ENCODE measurements around the gene RAB26.
"Not testable (repeated sequence)": the region's sequence is repeated elsewhere in the genome, so short reads cannot be mapped to it uniquely, and the experiment has no call there.

RAB26 gene

DNA sequence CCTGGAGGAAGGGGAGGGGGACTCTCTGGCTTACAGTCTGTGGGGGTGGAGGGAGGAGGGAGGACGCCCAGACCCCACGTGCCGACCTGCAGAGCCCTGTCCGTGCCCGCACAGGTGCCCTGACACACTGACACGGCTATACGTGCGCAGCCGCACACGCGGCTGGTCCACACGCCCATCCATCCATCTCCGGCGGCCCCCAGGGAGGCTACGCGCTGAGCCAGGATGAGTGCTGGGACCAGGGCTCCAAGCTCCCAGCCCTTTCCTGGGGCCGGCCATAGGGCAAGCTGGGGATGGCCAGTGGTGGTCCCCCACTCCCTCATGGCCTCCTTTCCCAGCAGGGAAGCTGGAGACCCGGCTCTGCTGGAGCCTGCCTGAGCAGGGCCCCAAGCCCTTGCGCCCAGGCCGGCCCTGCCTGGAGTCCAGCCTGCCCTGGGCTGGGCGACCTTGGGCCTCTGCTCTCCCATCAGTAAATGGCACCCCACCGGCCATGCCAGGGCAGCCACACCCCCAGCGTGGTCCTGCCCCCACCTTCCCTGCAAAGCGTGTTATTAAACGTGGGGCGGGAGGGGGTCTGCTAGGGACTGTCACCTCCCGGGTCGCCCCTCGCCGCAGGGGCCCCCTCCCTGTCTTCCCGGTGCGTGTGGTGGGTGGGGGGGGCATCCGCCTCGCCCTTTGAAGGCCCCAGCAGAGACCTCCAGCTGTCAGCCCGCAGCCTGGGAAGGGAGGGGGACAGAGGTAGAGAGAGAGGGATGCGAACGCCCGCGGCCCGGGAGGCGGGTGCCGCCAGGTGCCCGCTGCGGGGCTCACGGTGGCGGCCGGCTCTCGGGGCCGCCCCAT lies 47.1 kb downstream of the RAB26 start:
- no peak for DNase-seq (ENCODE audit: low read depth in 2 of 2, low spot score in 1 of 2)

GRCh38 chr16:2196162-2196980 lies 47.9 kb downstream of the RAB26 start, which contains the start of gene CASKIN1:
Gene CASKIN1, minus strand, starts transcription at chr16:2196605. Its CDS starts 173 bp downstream, at chr16:2196432.
- no peak for DNase-seq (ENCODE audit: low read depth in 2 of 2, low spot score in 1 of 2)

- no peak for DNase-seq (ENCODE audit: low read depth in 2 of 2, low spot score in 1 of 2)
Observed at GRCh38 chr16:2196981-2197511, 48.6 kb downstream of the RAB26 start.

- no peak for DNase-seq (ENCODE audit: low read depth in 2 of 2, low spot score in 1 of 2)
Observed at GRCh38 chr16:2197765-2198164, 49.3 kb downstream of the RAB26 start.

GRCh38 chr16:2198283-2198682 lies 49.9 kb downstream of the RAB26 start:
- DNase-seq (ENCODE audit: low read depth in 2 of 2, low spot score in 1 of 2) = no peak

- DNase-seq (ENCODE audit: low read depth in 2 of 2, low spot score in 1 of 2) = no peak
Observed at GRCh38 chr16:2199095-2199494, 50.7 kb downstream of the RAB26 start.

- DNase-seq (ENCODE audit: low read depth in 2 of 2, low spot score in 1 of 2) = no peak
Observed at GRCh38 chr16:2199621-2200139, 51.3 kb downstream of the RAB26 start.

GRCh38 chr16:2200313-2200712 lies 51.9 kb downstream of the RAB26 start:
- DNase-seq (ENCODE audit: low read depth in 2 of 2, low spot score in 1 of 2) = no peak

GRCh38 chr16:2203119-2203688 lies 54.8 kb downstream of the RAB26 start:
- DNase-seq (ENCODE audit: low read depth in 2 of 2, low spot score in 1 of 2) = not testable (repeated sequence)
